Endothelial cell of umbilical vein (primary cell): ENCODE data around the gene TGIF1. TPM values are rescaled to one million over a fixed set of nuclear protein-coding genes. Genes with fewer than 3 reads are reported as not detected.

Experiments
- BruUV-seq: library from RNA; stranded (reverse); fragments of 400-500 nt; replicated peaks from 2 replicates; lab custom pipeline; 2021; lab: Mats Ljungman, UMichigan
- CTCF ChIA-PET: fragments of 300-600, 350-600 bp; sonication (Branson Sonifier 250); formaldehyde crosslinking; loops from one replicate; lab custom pipeline; 2021; ENCODE audit warnings: antibody characterized with exemption, inconsistent platforms; lab: Charles Lee
- POLR2A ChIA-PET: fragments of 300-600, 350-600 bp; sonication (Branson Sonifier 250); formaldehyde crosslinking; loops from one replicate; lab custom pipeline; 2021; ENCODE audit warnings: antibody characterized with exemption, inconsistent platforms; lab: Charles Lee
- DNase-seq: peaks from one replicate; pipeline ENCODE4 v3.0.0-alpha.2; 2011; ENCODE audit warnings: low read depth, low spot score
- FAIRE-seq: peaks from 2 replicates; lab custom pipeline; 2011; peaks lifted over from hg19 to GRCh38; lab: Jason Lieb, UNC
- H2AFZ ChIP-seq: 2 replicates; pipeline ENCODE4 v1.6.0; 2012; ENCODE audit warnings: low read depth, low read length, control low read depth, inconsistent platforms
- H3K27ac ChIP-seq: 2 replicates; pipeline ENCODE4 v1.5.1; 2011; ENCODE audit warnings: low read depth, mild to moderate bottlenecking, control low read depth, low read length, moderate library complexity; ENCODE audit not compliant: insufficient read depth
- H3K27me3 ChIP-seq, 2 experiments: 2 replicates each; pipeline versions ENCODE4 v1.6.0 to v1.6.1; 2011; ENCODE audit warnings: low read length in 2 of 2, mixed read lengths in 1 of 2; ENCODE audit not compliant: control insufficient read depth in 2 of 2, insufficient read depth in 2 of 2
- H3K36me3 ChIP-seq, 2 experiments: 2 replicates in 1 of 2; 3 replicates in 1 of 2; pipeline ENCODE4 v1.5.1; 2011; ENCODE audit warnings: low read length in 2 of 2, mild to moderate bottlenecking in 1 of 2, moderate library complexity in 1 of 2; ENCODE audit not compliant: control insufficient read depth in 2 of 2, insufficient read depth in 2 of 2; ENCODE audit errors: extremely low read depth in 1 of 2
- H3K4me1 ChIP-seq: 3 replicates; pipeline ENCODE4 v1.5.1; 2011; ENCODE audit warnings: mild to moderate bottlenecking, low read length; ENCODE audit not compliant: control insufficient read depth, insufficient read depth; ENCODE audit errors: extremely low read depth
- H3K4me2 ChIP-seq: 2 replicates; pipeline ENCODE4 v1.6.1; 2011; ENCODE audit warnings: low read length, control low read depth, mixed read lengths; ENCODE audit not compliant: insufficient read depth
- H3K4me3 ChIP-seq, 3 experiments: fragments of 200-600 bp in 1 of 3; sonication (generic), shearing (Covaris generic) in 1 of 3; replicated peaks in 1 of 3; 2 replicates each; pipeline ENCODE4 v1.5.1; 2011 to 2016; ENCODE audit warnings: control low read depth in 3 of 3, low read length in 3 of 3, mild to moderate bottlenecking in 2 of 3, inconsistent platforms in 1 of 3, low read depth in 1 of 3, moderate library complexity in 1 of 3; ENCODE audit not compliant: insufficient read depth in 1 of 3
- H3K79me2 ChIP-seq: 2 replicates; pipeline ENCODE4 v1.6.0; 2012; ENCODE audit warnings: low read length, inconsistent platforms; ENCODE audit not compliant: control insufficient read depth, insufficient read depth
- H3K9ac ChIP-seq: replicated peaks from 2 replicates; pipeline ENCODE3; 2011; ENCODE audit warnings: low read length, control low read depth; ENCODE audit not compliant: insufficient read depth; ENCODE audit errors: extremely low read depth
- H3K9me1 ChIP-seq: replicated peaks from 3 replicates; pipeline ENCODE4 v1.6.0; 2011; ENCODE audit warnings: mild to moderate bottlenecking, low read length; ENCODE audit not compliant: control insufficient read depth, insufficient read depth; ENCODE audit errors: extremely low read depth
- H3K9me3 ChIP-seq: replicated peaks from 2 replicates; pipeline ENCODE4 v1.5.1; 2012; ENCODE audit warnings: low read length, inconsistent platforms; ENCODE audit not compliant: control insufficient read depth, insufficient read depth
- H4K20me1 ChIP-seq: replicated peaks from 2 replicates; pipeline ENCODE3; 2011; ENCODE audit warnings: mild to moderate bottlenecking, low read length; ENCODE audit not compliant: control insufficient read depth, insufficient read depth; ENCODE audit errors: extremely low read depth
- EZH2 ChIP-seq: IDR thresholded peaks from 2 replicates; pipeline ENCODE4 v1.6.1; 2012; ENCODE audit warnings: borderline replicate concordance, low read depth, mild to moderate bottlenecking, moderate library complexity, low read length, inconsistent platforms; ENCODE audit not compliant: severe bottlenecking
- FOS ChIP-seq: IDR thresholded peaks from 2 replicates; pipeline ENCODE4 v1.6.1; 2011; ENCODE audit warnings: mild to moderate bottlenecking, low read length, moderate library complexity, borderline replicate concordance; ENCODE audit not compliant: insufficient read depth
- GATA2 ChIP-seq: IDR thresholded peaks from 2 replicates; pipeline ENCODE4 v1.7.0; 2011; ENCODE audit warnings: low read depth, mild to moderate bottlenecking, moderate library complexity, mixed read lengths, low read length; ENCODE audit not compliant: insufficient read length, insufficient read depth
- JUN ChIP-seq: IDR thresholded peaks from 2 replicates; pipeline ENCODE4 v1.6.1; 2011; ENCODE audit warnings: borderline replicate concordance, low read depth; ENCODE audit not compliant: insufficient read length, insufficient read depth
- MYC ChIP-seq: IDR thresholded peaks from one replicate; pipeline ENCODE4 v1.6.1; 2011; ENCODE audit warnings: mild to moderate bottlenecking, low read depth, low read length
- POLR2A ChIP-seq: IDR thresholded peaks from 2 replicates; pipeline ENCODE4 v1.6.1; 2012; ENCODE audit warnings: low read depth, mild to moderate bottlenecking, control low read depth, low read length
- POLR2AphosphoS5 ChIP-seq: IDR thresholded peaks from 2 replicates; pipeline ENCODE4 v1.6.1; 2012; ENCODE audit warnings: low read depth, mild to moderate bottlenecking, control low read depth, low read length, moderate library complexity; ENCODE audit not compliant: insufficient read depth
- dilution Hi-C: fragments of 300-500 bp; cut with MboI; formaldehyde crosslinking; loops from one replicate; pipeline ENCODE4 v1.15.0; 2019; ENCODE audit warnings: low sequenced_read_pairs; ENCODE audit not compliant: extremely low pct_ligation_motif_present
- intact Hi-C: fragments of 100-400 bp; cut with micrococcal nuclease; formaldehyde crosslinking; loops from one replicate; pipeline ENCODE4 v1.10.0; 2022
- polyA plus RNA-seq, 4 experiments: library from polyadenylated mRNA; depleted of rRNA in 3 of 4; stranded (reverse) in 3 of 4; unstranded in 1 of 4; fragments of >200 nt; gene quantifications; 2 replicates each; pipeline versions ENCODE4 v1.2.1 to v1.2.3, GENCODE V29; 2011 to 2012; ENCODE audit warnings: missing spikeins in 1 of 4
- total RNA-seq: library from RNA; stranded (reverse); gene quantifications from 2 replicates; pipeline ENCODE4 v1.2.3, GENCODE V29; 2021
- TF ChIP-seq, protein P1 (sequence below), 2 donors: IDR thresholded peaks; 1 replicate in 1 of 2; 2 replicates in 1 of 2; pipeline ENCODE4 v1.5.1; 2011; ENCODE audit warnings: low read length in 2 of 2, mild to moderate bottlenecking in 2 of 2, moderate library complexity in 2 of 2, control low read depth in 1 of 2, inconsistent platforms in 1 of 2, low read depth in 1 of 2; ENCODE audit not compliant: insufficient read depth in 1 of 2; ENCODE audit errors: extremely low read depth in 1 of 2
- TF ChIP-seq, protein P2 (sequence below): IDR thresholded peaks from 2 replicates; pipeline ENCODE4 v1.6.1; 2011; ENCODE audit not compliant: insufficient read depth, insufficient read length

TGIF1 gene
- total and polyA plus RNA-seq, 2 donors (not counting 3 experiments of a cell fraction or from before 2014, with no cell fraction given) = 75.6 to 96.6 TPM

DNA sequence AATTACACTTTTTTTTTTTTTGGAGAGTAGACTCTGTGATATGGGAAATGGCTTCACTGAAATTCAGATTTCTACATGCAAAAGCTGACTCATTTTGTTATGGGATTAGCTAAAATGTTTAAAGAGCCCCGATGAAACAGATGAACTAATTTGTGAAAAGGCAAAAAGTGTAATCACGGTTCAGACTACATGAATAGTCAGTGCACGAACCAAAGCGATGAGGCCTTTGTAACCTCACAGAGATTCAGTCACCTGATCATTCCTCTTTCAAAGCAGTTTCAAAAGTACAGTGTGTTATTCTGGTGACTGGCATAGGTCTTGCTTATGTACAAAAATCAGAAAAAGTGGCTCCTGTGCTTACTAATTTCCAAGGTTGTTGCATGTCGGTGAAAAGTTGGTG is 44.6 kb downstream of the TGIF1 start:
- H4K20me1 ChIP-seq = no peaks in the 10 kb centered on the region
- dilution Hi-C loops (no loop called here), intact Hi-C loops (no loop called here)
- ChIA-PET CTCF (interaction anchor here (1.1 to 3.1 kb wide), 4 partner anchors 13 to 172 kb away, joined by 3 to 8 read pairs (median 5); partner anchors contain the start of gene TGIF1), POLR2A (interaction anchor here (0.9 kb wide), 1 partner anchor 84 kb away, joined by 3 read pairs; no protein-coding TSS in a partner anchor)
- no peak overlapping the region for H3K9ac ChIP-seq
- no peak overlapping the region for H3K4me3 ChIP-seq
- no peaks in the 10 kb centered on the region for H3K79me2 ChIP-seq
- FAIRE-seq (no peak), DNase-seq (no peak)
- no peak overlapping the region for H3K4me2 ChIP-seq
- no peak overlapping the region for H3K27ac ChIP-seq
- H3K36me3 ChIP-seq = no peaks in the 10 kb centered on the region
- no peak overlapping the region for H2AFZ ChIP-seq
- H3K4me1 ChIP-seq = peaks cover 3% of the 10 kb centered on the region
- no peaks in the 10 kb centered on the region for H3K9me1 ChIP-seq
- peaks cover 0 to 2% of the 10 kb centered on the region in 2 experiments for H3K27me3 ChIP-seq
- no TSS peak for BruUV-seq
- no peaks in the 10 kb centered on the region for H3K9me3 ChIP-seq
- TF ChIP-seq, protein P1, sequence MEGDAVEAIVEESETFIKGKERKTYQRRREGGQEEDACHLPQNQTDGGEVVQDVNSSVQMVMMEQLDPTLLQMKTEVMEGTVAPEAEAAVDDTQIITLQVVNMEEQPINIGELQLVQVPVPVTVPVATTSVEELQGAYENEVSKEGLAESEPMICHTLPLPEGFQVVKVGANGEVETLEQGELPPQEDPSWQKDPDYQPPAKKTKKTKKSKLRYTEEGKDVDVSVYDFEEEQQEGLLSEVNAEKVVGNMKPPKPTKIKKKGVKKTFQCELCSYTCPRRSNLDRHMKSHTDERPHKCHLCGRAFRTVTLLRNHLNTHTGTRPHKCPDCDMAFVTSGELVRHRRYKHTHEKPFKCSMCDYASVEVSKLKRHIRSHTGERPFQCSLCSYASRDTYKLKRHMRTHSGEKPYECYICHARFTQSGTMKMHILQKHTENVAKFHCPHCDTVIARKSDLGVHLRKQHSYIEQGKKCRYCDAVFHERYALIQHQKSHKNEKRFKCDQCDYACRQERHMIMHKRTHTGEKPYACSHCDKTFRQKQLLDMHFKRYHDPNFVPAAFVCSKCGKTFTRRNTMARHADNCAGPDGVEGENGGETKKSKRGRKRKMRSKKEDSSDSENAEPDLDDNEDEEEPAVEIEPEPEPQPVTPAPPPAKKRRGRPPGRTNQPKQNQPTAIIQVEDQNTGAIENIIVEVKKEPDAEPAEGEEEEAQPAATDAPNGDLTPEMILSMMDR (IDR thresholded peaks at IDR 0.05; ENCODE audit: extremely low read depth in 1 of 2, insufficient read depth in 1 of 2, low read depth in 1 of 2, low read length in 2 of 2) = no peak
- TF ChIP-seq POLR2AphosphoS5 = no peak
- no peak for TF ChIP-seq EZH2
- TF ChIP-seq FOS = no peak
- no peak for TF ChIP-seq JUN
- TF ChIP-seq MYC = no peak
- TF ChIP-seq POLR2A = no peak
- TF ChIP-seq, protein P2, sequence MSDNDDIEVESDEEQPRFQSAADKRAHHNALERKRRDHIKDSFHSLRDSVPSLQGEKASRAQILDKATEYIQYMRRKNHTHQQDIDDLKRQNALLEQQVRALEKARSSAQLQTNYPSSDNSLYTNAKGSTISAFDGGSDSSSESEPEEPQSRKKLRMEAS = no peak
- TF ChIP-seq GATA2 = no peak
